ENCODE data around the gene NUP98. TPM values are rescaled to one million over a fixed set of nuclear protein-coding genes. Genes with fewer than 3 reads are reported as not detected.

NUP98 gene
- total RNA-seq, 2 donors from 2014 or later = 141 to 149 TPM

GRCh38 chr11:3627291-3627690 lies 170.1 kb downstream of the NUP98 start:
- no peaks in the 10 kb centered on the region for H3K9me3 Mint-ChIP-seq
- H3K27ac Mint-ChIP-seq = no peak overlapping the region
- peaks cover 13% of the 10 kb centered on the region for H3K4me1 Mint-ChIP-seq (ENCODE audit: low read depth)
- H3K27me3 Mint-ChIP-seq (ENCODE audit: low read depth) = peaks cover 8% of the 10 kb centered on the region
- no peak overlapping the region for H3K4me3 Mint-ChIP-seq
- H3K36me3 Mint-ChIP-seq (ENCODE audit: insufficient read depth in 2 of 2) = no peaks in the 10 kb centered on the region
- ATAC-seq (replicated peaks in 1 of 2) = no peak
- DNase-seq = no peak

- ATAC-seq (replicated peaks in 1 of 2) (no peak), DNase-seq (peak in 1 of 2 donors; percentile 14)
- Mint-ChIP-seq H3K9me3 (no peaks in the 10 kb centered on the region), H3K36me3 (ENCODE audit: insufficient read depth in 2 of 2) (no peaks in the 10 kb centered on the region), H3K27me3 (ENCODE audit: low read depth) (peaks cover 8% of the 10 kb centered on the region), H3K4me1 (ENCODE audit: low read depth) (peaks cover 11% of the 10 kb centered on the region), H3K27ac (no peak overlapping the region), H3K4me3 (no peak overlapping the region)
These were observed 170.9 kb downstream of the NUP98 start for GRCh38 chr11:3626250-3626960.

Other genes starting within 250 kb of the NUP98 start
- gene ART5, start 155.6 kb downstream of the NUP98 start, total RNA-seq = not detected
- not detected for gene ART1, start 152.4 kb downstream of the NUP98 start, total RNA-seq
- gene CHRNA10, start 126.2 kb downstream of the NUP98 start, total RNA-seq = 1 to 10 TPM; 1.9 to 2.8 TPM
- gene PGAP2, start 11.0 kb upstream of the NUP98 start, total RNA-seq = 10 to 100 TPM; 37.6 to 45.9 TPM
- 100 to 1,000 TPM; 196 to 215 TPM for gene RHOG, start 43.4 kb upstream of the NUP98 start, total RNA-seq
- 100 to 1,000 TPM; 129 to 157 TPM for gene STIM1, start 58.1 kb upstream of the NUP98 start, total RNA-seq

Measured in activated T-cell treated with anti-CD3 and anti-CD28 coated beads, Interleukin-2, amount 50 U/mL, for 72 hours (primary cell).